WI38 (cell line): ENCODE data around the gene NAIF1.
"Not testable (repeated sequence)": the region's sequence is repeated elsewhere in the genome, so short reads cannot be mapped to it uniquely, and the experiment has no call there.

Experiments
- H3K4me3 ChIP-seq: 2 replicates; pipeline ENCODE4 v1.5.1; 2011; ENCODE audit warnings: low read depth, mild to moderate bottlenecking, control low read depth, low read length
- TF ChIP-seq, protein P1 (sequence below): IDR thresholded peaks from 2 replicates; pipeline ENCODE4 v1.5.1; 2012; ENCODE audit warnings: low read depth, mild to moderate bottlenecking, control low read depth, low read length

The NAIF1 gene

DNA sequence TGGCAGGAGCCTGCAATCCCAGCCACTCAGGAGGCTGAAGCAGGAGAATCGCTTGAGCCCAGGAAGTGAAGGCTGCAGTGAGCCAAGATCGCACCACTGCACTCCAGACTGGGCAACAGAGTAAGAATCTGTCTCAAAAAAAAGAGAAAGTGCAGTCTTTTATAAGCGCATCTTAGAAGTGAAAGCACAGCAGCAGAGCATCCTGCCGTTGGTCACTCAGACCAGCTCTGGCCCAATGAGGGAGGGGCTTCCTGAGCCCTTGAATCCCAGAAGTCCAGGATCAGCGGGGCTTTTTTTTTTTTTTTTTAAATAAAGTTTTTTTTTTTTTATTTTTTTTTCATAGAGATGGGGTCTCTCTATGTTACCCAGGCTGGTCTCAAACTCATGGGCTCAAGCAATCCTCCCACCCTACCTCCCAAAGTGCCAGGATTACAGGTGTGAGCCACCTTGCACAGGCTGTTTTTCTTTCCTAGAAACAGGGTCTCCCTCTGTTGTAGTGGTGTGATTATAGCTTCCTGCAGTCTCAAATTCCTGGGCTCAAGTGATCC, 42.3 kb downstream of the NAIF1 start:
- TF ChIP-seq, protein P1, sequence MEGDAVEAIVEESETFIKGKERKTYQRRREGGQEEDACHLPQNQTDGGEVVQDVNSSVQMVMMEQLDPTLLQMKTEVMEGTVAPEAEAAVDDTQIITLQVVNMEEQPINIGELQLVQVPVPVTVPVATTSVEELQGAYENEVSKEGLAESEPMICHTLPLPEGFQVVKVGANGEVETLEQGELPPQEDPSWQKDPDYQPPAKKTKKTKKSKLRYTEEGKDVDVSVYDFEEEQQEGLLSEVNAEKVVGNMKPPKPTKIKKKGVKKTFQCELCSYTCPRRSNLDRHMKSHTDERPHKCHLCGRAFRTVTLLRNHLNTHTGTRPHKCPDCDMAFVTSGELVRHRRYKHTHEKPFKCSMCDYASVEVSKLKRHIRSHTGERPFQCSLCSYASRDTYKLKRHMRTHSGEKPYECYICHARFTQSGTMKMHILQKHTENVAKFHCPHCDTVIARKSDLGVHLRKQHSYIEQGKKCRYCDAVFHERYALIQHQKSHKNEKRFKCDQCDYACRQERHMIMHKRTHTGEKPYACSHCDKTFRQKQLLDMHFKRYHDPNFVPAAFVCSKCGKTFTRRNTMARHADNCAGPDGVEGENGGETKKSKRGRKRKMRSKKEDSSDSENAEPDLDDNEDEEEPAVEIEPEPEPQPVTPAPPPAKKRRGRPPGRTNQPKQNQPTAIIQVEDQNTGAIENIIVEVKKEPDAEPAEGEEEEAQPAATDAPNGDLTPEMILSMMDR, result no peak
- no peak overlapping the region for H3K4me3 ChIP-seq

DNA sequence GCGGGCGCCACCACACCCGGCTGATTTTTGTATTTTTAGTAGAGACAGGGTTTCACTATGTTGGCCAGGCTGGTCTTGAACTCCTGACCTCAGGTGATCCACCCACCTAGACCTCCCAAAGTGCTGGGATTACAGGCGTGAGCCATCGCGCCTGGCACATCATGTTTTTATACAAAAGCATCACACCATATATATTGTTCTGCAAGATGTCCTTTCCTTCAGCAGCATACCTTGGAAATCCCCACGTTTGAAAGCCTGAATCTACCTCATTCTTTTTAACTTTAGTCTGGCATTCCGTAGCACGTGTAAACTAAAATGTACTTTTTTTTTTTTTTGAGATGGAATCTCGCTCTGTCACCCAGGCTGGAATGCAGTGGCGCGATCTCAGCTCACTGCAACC, 43.4 kb downstream of the NAIF1 start:
- not testable (repeated sequence) for H3K4me3 ChIP-seq

DNA sequence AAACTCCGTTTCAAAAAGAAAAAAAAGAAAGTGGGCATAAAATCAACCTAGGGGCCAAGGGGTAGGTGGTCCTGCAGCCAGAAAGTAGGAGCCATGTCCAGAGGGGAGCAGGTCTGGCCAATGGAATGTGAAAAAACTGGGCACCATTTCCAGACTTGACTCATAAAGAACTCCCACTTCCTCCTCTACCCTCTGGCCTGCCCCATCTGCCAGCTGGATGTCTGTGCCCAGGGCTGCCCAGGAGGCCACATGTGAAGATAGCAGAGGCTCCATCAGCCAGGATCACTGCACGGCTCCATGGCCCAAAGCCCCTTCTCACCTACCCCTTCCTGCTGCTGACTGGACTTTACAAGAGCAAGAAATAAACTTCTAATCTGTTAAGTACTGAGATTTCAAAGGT, 44.2 kb downstream of the NAIF1 start:
- no peak overlapping the region for H3K4me3 ChIP-seq
- TF ChIP-seq, protein P1, result no peak

DNA sequence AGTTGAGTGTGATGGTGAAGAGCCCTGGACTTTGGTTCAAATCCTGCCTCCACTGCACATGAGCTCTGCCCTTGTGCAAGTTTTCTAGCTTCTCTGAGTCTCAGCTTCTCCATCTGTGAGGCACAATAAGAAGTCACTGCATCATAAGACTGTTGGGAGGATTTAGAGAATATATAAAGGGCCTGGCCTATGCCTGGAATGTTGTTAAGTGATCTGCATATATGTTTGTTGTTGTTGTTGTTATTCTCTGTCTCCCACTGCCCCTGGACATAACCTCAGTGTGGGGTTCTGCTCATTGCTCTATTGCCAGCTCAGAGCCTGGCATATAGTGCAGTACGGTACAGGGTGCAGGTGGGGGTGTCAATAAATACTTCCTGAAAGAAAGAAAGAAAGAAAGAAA, 46.0 kb downstream of the NAIF1 start:
- H3K4me3 ChIP-seq, result no peak overlapping the region
- TF ChIP-seq, protein P1, result no peak

DNA sequence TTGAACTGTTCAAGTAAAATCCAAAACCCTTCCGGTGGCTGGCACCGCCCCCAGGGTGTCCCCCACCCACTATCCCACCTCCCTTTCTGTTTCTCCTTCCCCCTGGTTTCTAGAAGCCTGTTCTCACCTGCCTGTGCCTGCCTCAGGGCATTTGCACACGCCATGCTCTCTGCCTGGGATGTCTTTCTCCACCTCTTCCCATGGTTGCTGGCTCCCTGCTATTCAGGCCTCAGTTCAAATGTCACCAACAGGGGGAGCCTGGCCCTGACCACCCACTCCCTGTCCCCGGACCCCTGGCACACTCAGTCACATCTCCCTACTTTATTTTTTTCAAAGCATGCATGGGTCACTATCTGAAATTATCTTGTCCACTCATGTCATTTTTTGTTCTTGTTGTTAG, 46.4 kb downstream of the NAIF1 start:
- H3K4me3 ChIP-seq, result no peak overlapping the region
- TF ChIP-seq, protein P1, result no peak

DNA sequence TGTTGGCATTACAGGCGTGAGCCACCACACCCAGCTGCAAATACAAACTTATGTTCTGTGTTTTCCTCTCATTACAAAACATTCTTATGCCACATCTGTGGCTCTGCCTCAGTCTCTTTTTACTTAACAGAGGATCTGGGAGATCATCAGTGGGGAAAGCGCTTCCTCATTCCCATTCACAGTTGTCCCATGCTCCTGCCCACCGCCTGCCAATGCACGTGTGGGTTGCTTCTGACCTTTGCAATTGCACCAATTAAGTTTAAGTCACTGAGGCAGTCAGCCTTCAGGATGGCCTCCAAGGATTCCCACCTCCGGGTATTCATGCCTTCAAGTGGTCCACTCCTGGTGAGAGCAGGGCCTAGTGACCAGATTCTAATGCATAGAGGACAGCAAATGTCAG, 51.4 kb downstream of the NAIF1 start:
- no peak overlapping the region for H3K4me3 ChIP-seq
- TF ChIP-seq, protein P1, result no peak
